K562 (cell line): ENCODE data around the gene SGIP1. TPM values are rescaled to one million over a fixed set of nuclear protein-coding genes. Genes with fewer than 3 reads are reported as not detected.

Experiments used
- ATAC-seq: fragments of 200-7000 bp; cut with Tn5 transposase; 3 replicates; pipeline ENCODE4 v1.9.1; 2020; ENCODE audit warnings: moderate library complexity
- BruUV-seq: library from RNA; stranded (reverse); fragments of 400-500 nt; replicated peaks from 2 replicates; lab custom pipeline; 2021; lab: Mats Ljungman, UMichigan
- CTCF ChIA-PET: fragments of 300-600 bp; formaldehyde crosslinking; extraction: SDS; loops from one replicate; lab custom pipeline; 2021; ENCODE audit warnings: low intra/inter-chr PET ratio; lab: Yijun Ruan, JAX
- POLR2A ChIA-PET: fragments of 300-600, 350-650 bp; sonication (Branson Sonifier 250); formaldehyde crosslinking; extraction: SDS; loops from one replicate; lab custom pipeline; 2021; ENCODE audit warnings: antibody characterized with exemption, inconsistent platforms; lab: Yijun Ruan, JAX
- DNase-seq, 4 experiments: peaks; one replicate each; pipeline versions ENCODE4 v3.0.0 to v3.0.0-alpha.2; 2011 to 2018; ENCODE audit warnings: low spot score in 3 of 4, mixed read lengths in 3 of 4; ENCODE audit errors: extremely low read depth in 1 of 4
- FAIRE-seq: peaks from 2 replicates; lab custom pipeline; 2011; peaks lifted over from hg19 to GRCh38; lab: Jason Lieb, UNC
- H2AFZ ChIP-seq: 2 replicates; pipeline ENCODE4 v1.6.0; 2011; ENCODE audit warnings: low read depth, low read length, control low read depth, inconsistent platforms
- H3K27ac ChIP-seq: fragments of 200-600 bp; 3 replicates; pipeline ENCODE4 v1.8.0; 2011; ENCODE audit warnings: low read depth, mild to moderate bottlenecking, control low read depth, inconsistent platforms, low read length, moderate library complexity, mixed read lengths; ENCODE audit errors: extremely low read depth
- H3K27me3 ChIP-seq, 2 experiments: fragments of 300-600 bp in 1 of 2; 2 replicates in 1 of 2; 3 replicates in 1 of 2; pipeline versions ENCODE4 v1.6.0 to v1.8.0; 2011; ENCODE audit warnings: inconsistent platforms in 2 of 2, low read length in 2 of 2, mild to moderate bottlenecking in 1 of 2, mixed read lengths in 1 of 2, moderate library complexity in 1 of 2; ENCODE audit not compliant: control insufficient read depth in 2 of 2, insufficient read depth in 2 of 2
- H3K36me3 ChIP-seq: fragments of 300-600 bp; 3 replicates; pipeline ENCODE4 v1.8.0; 2011; ENCODE audit warnings: mild to moderate bottlenecking, low read length, inconsistent platforms; ENCODE audit not compliant: control insufficient read depth, insufficient read depth
- H3K4me1 ChIP-seq, 2 experiments: fragments of 200-600 bp in 1 of 2; replicated peaks in 1 of 2; 2 replicates in 1 of 2; 3 replicates in 1 of 2; pipeline versions ENCODE4 v1.5.1 to v1.8.0; 2011; ENCODE audit warnings: inconsistent platforms in 2 of 2, low read length in 2 of 2, mild to moderate bottlenecking in 1 of 2, mixed read lengths in 1 of 2, moderate library complexity in 1 of 2; ENCODE audit not compliant: control insufficient read depth in 2 of 2, insufficient read depth in 2 of 2
- H3K4me2 ChIP-seq: 2 replicates; pipeline ENCODE4 v1.6.1; 2011; ENCODE audit warnings: low read length, control low read depth, inconsistent platforms, mixed read lengths; ENCODE audit not compliant: insufficient read depth
- H3K4me3 ChIP-seq: fragments of 200-600 bp; sonication (generic), shearing (Covaris generic); 2 replicates; pipeline ENCODE4 v1.5.1; 2016; ENCODE audit warnings: control low read depth, inconsistent platforms
- H3K79me2 ChIP-seq: fragments of 200-600 bp; 3 replicates; pipeline ENCODE4 v1.8.0; 2011; ENCODE audit warnings: low read length, inconsistent platforms; ENCODE audit not compliant: control insufficient read depth, insufficient read depth
- H3K9ac ChIP-seq, 2 experiments: 2 replicates each; pipeline versions ENCODE4 v1.6.0 to v1.6.1; 2011; ENCODE audit warnings: low read depth in 2 of 2, low read length in 2 of 2, control low read depth in 1 of 2, inconsistent platforms in 1 of 2, mild to moderate bottlenecking in 1 of 2, mixed read lengths in 1 of 2; ENCODE audit not compliant: insufficient read depth in 1 of 2
- H3K9me1 ChIP-seq: one replicate; pipeline ENCODE4 v1.6.0; 2011; ENCODE audit warnings: inconsistent platforms, mild to moderate bottlenecking, low read length, moderate library complexity; ENCODE audit not compliant: control insufficient read depth, insufficient read depth
- H3K9me3 ChIP-seq: replicated peaks from 2 replicates; pipeline ENCODE4 v1.5.1; 2011; ENCODE audit warnings: low read depth, low read length, inconsistent platforms; ENCODE audit not compliant: control insufficient read depth, insufficient read depth
- H4K20me1 ChIP-seq: replicated peaks from 2 replicates; pipeline ENCODE4 v1.6.1; 2011; ENCODE audit warnings: low read length, inconsistent platforms, mixed read lengths; ENCODE audit not compliant: control insufficient read depth, insufficient read depth
- COPS2 ChIP-seq: fragments of 450-650 bp; conservative IDR thresholded peaks from 2 replicates; pipeline ENCODE4 v1.6.1; 2016; ENCODE audit warnings: mild to moderate bottlenecking, moderate library complexity
- CREBBP ChIP-seq: IDR thresholded peaks from one replicate; pipeline ENCODE4 v1.6.1; 2012; ENCODE audit warnings: low read depth, mild to moderate bottlenecking, control low read depth, inconsistent platforms, low read length
- ESRRA ChIP-seq: fragments of 450-650 bp; IDR thresholded peaks from 2 replicates; pipeline ENCODE4 v1.6.1; 2014; ENCODE audit warnings: low read depth, mild to moderate bottlenecking, moderate library complexity, borderline replicate concordance
- FOXJ3 ChIP-seq: sonication (generic); formaldehyde crosslinking; IDR thresholded peaks from 2 replicates; pipeline ENCODE4 v1.4.0; 2020; ENCODE audit warnings: mild to moderate bottlenecking, missing genetic modification reagents
- PCBP2 ChIP-seq: fragments of 200-400 bp; formaldehyde crosslinking; IDR thresholded peaks from 2 replicates; pipeline ENCODE4 v1.6.1; 2018; ENCODE audit warnings: low read length, low read depth, mild to moderate bottlenecking, moderate library complexity; ENCODE audit not compliant: poor library complexity, severe bottlenecking
- RBM15 ChIP-seq: fragments of 200-400 bp; formaldehyde crosslinking; IDR thresholded peaks from 2 replicates; pipeline ENCODE4 v1.6.1; 2018; ENCODE audit warnings: mild to moderate bottlenecking, low read length, moderate library complexity; ENCODE audit not compliant: insufficient read depth
- TCF7 ChIP-seq: sonication (generic); IDR thresholded peaks from 2 replicates; pipeline ENCODE4 v1.6.1; 2016; ENCODE audit warnings: antibody characterized with exemption, borderline replicate concordance
- XRCC4 ChIP-seq: IDR thresholded peaks from one replicate; pipeline ENCODE4 v1.6.1; 2011; ENCODE audit not compliant: insufficient read depth, insufficient read length; ENCODE audit errors: extremely low read depth
- YY1 ChIP-seq, 3 experiments: IDR thresholded peaks; 2 replicates each; pipeline ENCODE4 v1.6.1; 2011; ENCODE audit warnings: low read length in 2 of 3, mild to moderate bottlenecking in 2 of 3, moderate library complexity in 2 of 3, borderline replicate concordance in 1 of 3, control low read depth in 1 of 3, low read depth in 1 of 3; ENCODE audit not compliant: insufficient read depth in 3 of 3, insufficient replicate concordance in 2 of 3, control insufficient read depth in 1 of 3, insufficient read length in 1 of 3; ENCODE audit errors: extremely low read depth in 1 of 3
- ZNF444 ChIP-seq: fragments of 250-450 bp; sonication (Bioruptor Pico); IDR thresholded peaks from 2 replicates; pipeline ENCODE4 v1.4.0; 2020; ENCODE audit warnings: mild to moderate bottlenecking, moderate library complexity
- WGBS: fragments of 100-300 bp; shearing (Covaris generic); methylation state at CpG from one replicate; pipeline ENCODE4 v1.1.6; 2016; ENCODE audit warnings: low coverage, mixed read lengths; ENCODE audit not compliant: insufficient coverage; ENCODE audit errors: missing lambda C conversion rate; 5-methylcytosine and 5-hydroxymethylcytosine counted together
- in situ Hi-C: fragments of 300-500 bp; cut with MboI; formaldehyde crosslinking; loops from 4 replicates; pipeline ENCODE4 v1.15.0; 2018; ENCODE audit warnings: inconsistent platforms, mixed read lengths
- intact Hi-C: fragments of 100-400 bp; cut with micrococcal nuclease; formaldehyde crosslinking; loops from 2 replicates; pipeline ENCODE4 v1.14.2; 2022
- polyA plus RNA-seq, 8 experiments: library from polyadenylated mRNA; depleted of rRNA in 4 of 8; stranded (reverse) in 5 of 8; unstranded in 3 of 8; fragments of >200 nt; fragmentation: Nextera tagmentation in 2 of 8; fragmentation: Illumina TruSeq in 1 of 8; extraction: Ambion mirVana in 2 of 8; extraction: Trizol in 1 of 8; gene quantifications; 2 replicates each; pipeline versions ENCODE4 v1.2.1 to v1.2.3, GENCODE V29; 2011 to 2014; ENCODE audit warnings: inconsistent platforms in 1 of 8, missing spikeins in 1 of 8
- total RNA-seq, 7 experiments: library from RNA; depleted of rRNA in 6 of 7; stranded (reverse); fragments of >200 nt in 6 of 7; fragmentation: Illumina TruSeq in 2 of 7; extraction: Trizol in 2 of 7; gene quantifications; 2 replicates each; pipeline versions ENCODE4 v1.2.1 to v1.2.3, GENCODE V29; 2011 to 2021; ENCODE audit warnings: low replicate concordance in 1 of 7
- TF ChIP-seq, protein P1 (sequence below): fragments of 450-650 bp; IDR thresholded peaks from 2 replicates; pipeline ENCODE4 v1.6.1; 2016; ENCODE audit warnings: low read depth, mild to moderate bottlenecking, moderate library complexity

The SGIP1 gene
- total and polyA plus RNA-seq, 9 of the 15 experiments (the other 6 are each of a cell fraction or from before 2014, with no cell fraction given), result 0.07 to 0.35 TPM; not detected in 7

DNA sequence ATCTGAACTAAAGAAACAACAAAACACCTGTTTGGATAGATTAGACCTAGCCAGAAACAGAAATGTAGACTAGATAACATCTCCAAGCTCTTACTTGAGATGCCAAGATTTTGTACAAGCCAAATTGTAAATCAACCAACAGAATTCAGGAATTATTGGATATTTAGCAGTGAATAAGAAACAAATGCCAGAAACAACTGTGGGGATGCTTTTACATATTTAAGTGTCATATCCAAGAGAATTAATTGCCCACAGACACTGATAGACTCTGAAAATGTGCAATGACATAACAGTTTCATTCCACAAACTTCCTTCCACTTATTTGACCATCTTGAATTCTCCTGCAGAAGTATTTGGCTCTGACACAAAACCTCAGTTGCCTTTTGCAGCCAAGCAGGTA, 92.3 kb downstream of the SGIP1 start:
- Histone ChIP-seq H3K9me1 (no peaks in the 10 kb centered on the region), H3K4me1 (no peaks in the 10 kb centered on the region), H3K9ac (no peak overlapping the region), H3K36me3 (no peaks in the 10 kb centered on the region), H3K4me3 (no peak overlapping the region), H3K27me3 (no peaks in the 10 kb centered on the region), H3K9me3 (no peaks in the 10 kb centered on the region), H3K79me2 (no peaks in the 10 kb centered on the region), H2AFZ (no peak overlapping the region), H3K27ac (no peak overlapping the region), H3K4me2 (no peak overlapping the region), H4K20me1 (no peaks in the 10 kb centered on the region; the same call in 1 of the 2 replicates)
- intact Hi-C loops, result no loop called here
- CTCF ChIA-PET, result no interaction called here
- FAIRE-seq, result no peak
- DNase-seq, result no peak
- in situ Hi-C loops, result no loop called here
- no peak for ATAC-seq
- BruUV-seq, result no TSS peak
- POLR2A ChIA-PET, result no interaction called here
- TF ChIP-seq FOXJ3 (CRISPR knock-in tag) (no peak), ESRRA (no peak)

DNA sequence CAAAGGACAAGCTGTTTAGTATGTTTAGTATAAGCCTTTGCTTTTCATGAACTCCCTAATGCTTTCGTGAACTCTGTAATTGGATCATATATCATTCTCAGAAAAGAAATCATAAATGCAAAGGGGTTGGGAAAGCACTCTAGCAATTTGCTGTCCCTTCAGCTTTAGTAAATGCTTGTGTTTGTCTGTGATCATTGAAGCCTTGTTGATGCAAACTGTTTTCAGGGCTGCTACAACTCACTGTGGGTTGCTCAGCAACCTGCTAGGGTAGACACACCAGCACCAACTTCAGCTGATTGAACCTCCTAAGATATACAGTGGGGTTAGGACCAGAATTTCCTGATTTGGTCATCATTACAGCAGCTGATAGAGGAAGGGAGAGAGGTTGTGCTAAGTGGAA, 95.0 kb downstream of the SGIP1 start:
- no peaks in the 10 kb centered on the region for H3K9me1 ChIP-seq
- ATAC-seq (no peak), FAIRE-seq (no peak), DNase-seq (no peak)
- no peak overlapping the region for H2AFZ ChIP-seq
- intact Hi-C loops (no loop called here), in situ Hi-C loops (no loop called here)
- POLR2A ChIA-PET, result no interaction called here
- no peak overlapping the region for H3K27ac ChIP-seq
- H3K4me2 ChIP-seq, result no peak overlapping the region
- BruUV-seq, result no TSS peak
- no peaks in the 10 kb centered on the region for H3K9me3 ChIP-seq
- peaks cover 0 to under 1% of the 10 kb centered on the region in 2 experiments; a peak in 1 of 5 replicates for H3K27me3 ChIP-seq
- H3K4me1 ChIP-seq, result no peaks in the 10 kb centered on the region
- WGBS, result 0% methylated on average over 1 of the region's 1 CpG
- CTCF ChIA-PET, result no interaction called here
- no peak overlapping the region for H3K4me3 ChIP-seq
- H3K79me2 ChIP-seq, result no peaks in the 10 kb centered on the region
- H3K36me3 ChIP-seq, result no peaks in the 10 kb centered on the region
- H3K9ac ChIP-seq, result no peak overlapping the region
- H4K20me1 ChIP-seq, result no peaks in the 10 kb centered on the region; the same call in 1 of the 2 replicates
- TF ChIP-seq CREBBP (no peak), YY1 (IDR thresholded peaks at IDR 0.05; ENCODE audit: borderline replicate concordance in 1 of 3, control insufficient read depth in 1 of 3, extremely low read depth in 1 of 3, insufficient read depth in 3 of 3, insufficient read length in 1 of 3, insufficient replicate concordance in 2 of 3, low read depth in 1 of 3, low read length in 2 of 3) (no peak), FOXJ3 (CRISPR knock-in tag) (no peak), RBM15 (no peak), COPS2 (no peak), TCF7 (no peak), PCBP2 (no peak), XRCC4 (no peak), ZNF444 (CRISPR knock-in tag) (no peak)
- TF ChIP-seq, protein P1, sequence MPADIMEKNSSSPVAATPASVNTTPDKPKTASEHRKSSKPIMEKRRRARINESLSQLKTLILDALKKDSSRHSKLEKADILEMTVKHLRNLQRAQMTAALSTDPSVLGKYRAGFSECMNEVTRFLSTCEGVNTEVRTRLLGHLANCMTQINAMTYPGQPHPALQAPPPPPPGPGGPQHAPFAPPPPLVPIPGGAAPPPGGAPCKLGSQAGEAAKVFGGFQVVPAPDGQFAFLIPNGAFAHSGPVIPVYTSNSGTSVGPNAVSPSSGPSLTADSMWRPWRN, result no peak
